ENCODE measurements around the gene SPAG4. TPM values are rescaled to one million over a fixed set of nuclear protein-coding genes. Genes with fewer than 3 reads are reported as not detected.

The SPAG4 gene
- total and polyA plus RNA-seq, 2 donors (not counting 1 experiment from before 2014, with no cell fraction given), result 3.7 to 4.7 TPM

DNA sequence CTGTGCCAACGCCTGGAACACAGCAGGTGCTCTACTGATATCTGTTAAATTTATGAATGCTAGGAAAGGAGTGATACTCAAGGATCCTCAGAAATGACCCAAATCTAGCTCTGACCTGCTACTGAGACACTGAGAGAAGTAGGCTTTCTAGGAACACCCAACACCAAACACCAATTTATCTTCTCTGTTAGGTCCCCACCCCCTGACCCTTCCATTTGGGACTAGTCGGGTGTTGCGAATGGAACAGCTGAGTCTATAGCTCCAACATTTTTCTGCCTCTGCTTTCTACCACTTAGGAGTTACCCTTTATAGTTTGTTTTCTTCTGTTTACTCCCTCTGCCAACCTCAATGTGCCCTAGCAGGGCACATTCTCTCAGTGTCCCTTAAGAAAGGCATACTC lies 25.1 kb downstream of the SPAG4 start:
- TF ChIP-seq, protein P1, sequence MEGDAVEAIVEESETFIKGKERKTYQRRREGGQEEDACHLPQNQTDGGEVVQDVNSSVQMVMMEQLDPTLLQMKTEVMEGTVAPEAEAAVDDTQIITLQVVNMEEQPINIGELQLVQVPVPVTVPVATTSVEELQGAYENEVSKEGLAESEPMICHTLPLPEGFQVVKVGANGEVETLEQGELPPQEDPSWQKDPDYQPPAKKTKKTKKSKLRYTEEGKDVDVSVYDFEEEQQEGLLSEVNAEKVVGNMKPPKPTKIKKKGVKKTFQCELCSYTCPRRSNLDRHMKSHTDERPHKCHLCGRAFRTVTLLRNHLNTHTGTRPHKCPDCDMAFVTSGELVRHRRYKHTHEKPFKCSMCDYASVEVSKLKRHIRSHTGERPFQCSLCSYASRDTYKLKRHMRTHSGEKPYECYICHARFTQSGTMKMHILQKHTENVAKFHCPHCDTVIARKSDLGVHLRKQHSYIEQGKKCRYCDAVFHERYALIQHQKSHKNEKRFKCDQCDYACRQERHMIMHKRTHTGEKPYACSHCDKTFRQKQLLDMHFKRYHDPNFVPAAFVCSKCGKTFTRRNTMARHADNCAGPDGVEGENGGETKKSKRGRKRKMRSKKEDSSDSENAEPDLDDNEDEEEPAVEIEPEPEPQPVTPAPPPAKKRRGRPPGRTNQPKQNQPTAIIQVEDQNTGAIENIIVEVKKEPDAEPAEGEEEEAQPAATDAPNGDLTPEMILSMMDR (IDR thresholded peaks at IDR 0.05), result no peak
- TF ChIP-seq EZH2 (IDR thresholded peaks at IDR 0.05; ENCODE audit: borderline replicate concordance, insufficient read depth, low read depth, low read length, poor library complexity, severe bottlenecking), result no peak
- H4K20me1 ChIP-seq (ENCODE audit: control insufficient read depth, insufficient read depth, low read length, poor library complexity, severe bottlenecking), result peaks cover 72% of the 10 kb centered on the region
- H2AFZ ChIP-seq (ENCODE audit: insufficient read depth, low read depth, low read length, poor library complexity, severe bottlenecking), result no peak overlapping the region
- ChIA-PET POLR2A (no interaction called here), CTCF (interaction anchor here (0.8 to 1.6 kb wide), 2 partner anchors 17 to 40 kb away, joined by 3 read pairs; no protein-coding TSS in a partner anchor)
- intact Hi-C loops (cut with micrococcal nuclease), result no loop called here
- no peaks in the 10 kb centered on the region for H3K4me1 ChIP-seq (ENCODE audit: control insufficient read depth in 2 of 2, insufficient read depth in 2 of 2, low read length in 2 of 2)
- H3K27me3 Mint-ChIP-seq, result no peaks in the 10 kb centered on the region
- no peaks in the 10 kb centered on the region for H3K36me3 ChIP-seq (replicated peaks in 1 of 2; ENCODE audit: control extremely low read depth in 1 of 2, control insufficient read depth in 1 of 2, extremely low read depth in 1 of 2, insufficient read depth in 2 of 2, low read length in 1 of 2)
- peaks cover 96% of the 10 kb centered on the region for H3K79me2 ChIP-seq (ENCODE audit: control insufficient read depth, insufficient read depth, low read length)
- H3K9ac ChIP-seq (ENCODE audit: low read length), result no peak overlapping the region
- 90% methylated on average over 2 of the region's 3 CpGs for WGBS (ENCODE audit: insufficient coverage)
- DNase-seq (no peak), ATAC-seq (ENCODE audit: low read depth) (no peak)
- no peaks in the 10 kb centered on the region for H3K27me3 ChIP-seq (replicated peaks in 1 of 4; ENCODE audit: control extremely low read depth in 1 of 4, control insufficient read depth in 3 of 4, insufficient read depth in 4 of 4, low read length in 3 of 4)
- H3K4me2 ChIP-seq (replicated peaks; ENCODE audit: low read depth, low read length, poor library complexity, severe bottlenecking), result no peak overlapping the region
- no peak overlapping the region for H3K4me3 ChIP-seq (ENCODE audit: control extremely low read depth in 1 of 5, extremely low read depth in 1 of 5, insufficient read depth in 1 of 5, low read depth in 2 of 5, low read length in 4 of 5)
- H3K27ac ChIP-seq (ENCODE audit: low read length in 2 of 2), result no peak overlapping the region
- no peaks in the 10 kb centered on the region for H3K9me3 ChIP-seq (ENCODE audit: control extremely low read depth in 1 of 3, control insufficient read depth in 2 of 3, insufficient read depth in 1 of 3, low read length in 2 of 3)
- no peak overlapping the region for H3K27ac Mint-ChIP-seq
- no peak overlapping the region for H3K4me3 Mint-ChIP-seq
- peaks cover 65% of the 10 kb centered on the region for H3K4me1 Mint-ChIP-seq
- no peaks in the 10 kb centered on the region for H3K9me3 Mint-ChIP-seq (ENCODE audit: insufficient read depth)

DNA sequence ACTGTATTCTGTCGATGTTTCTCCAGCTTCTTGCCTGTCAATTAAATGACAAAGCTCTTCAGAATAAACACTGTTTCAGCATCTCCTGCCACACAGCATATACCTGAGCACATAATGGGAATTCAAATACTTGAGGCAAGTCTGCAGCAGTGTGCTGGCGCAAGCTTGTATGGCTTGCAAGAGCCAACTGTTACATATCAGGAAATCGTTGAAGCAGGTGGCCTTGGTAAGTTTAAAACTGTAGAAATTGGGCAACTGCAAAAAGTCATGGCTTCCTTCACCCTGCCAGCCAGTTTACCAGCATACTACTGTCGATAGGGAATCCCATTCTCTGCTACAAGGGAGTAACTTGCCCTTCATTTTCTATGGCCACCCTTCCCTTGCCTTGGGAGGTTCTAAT lies 26.1 kb downstream of the SPAG4 start:
- no peak overlapping the region for H3K9ac ChIP-seq (ENCODE audit: low read length)
- ChIA-PET POLR2A (no interaction called here), CTCF (no interaction called here)
- no peak overlapping the region for H3K4me3 Mint-ChIP-seq
- 94% methylated on average over 2 of the region's 4 CpGs for WGBS (ENCODE audit: insufficient coverage)
- no peak for DNase-seq
- no peaks in the 10 kb centered on the region for H3K27me3 ChIP-seq (replicated peaks in 1 of 4; ENCODE audit: control extremely low read depth in 1 of 4, control insufficient read depth in 3 of 4, insufficient read depth in 4 of 4, low read length in 3 of 4)
- no peaks in the 10 kb centered on the region for H3K27me3 Mint-ChIP-seq
- no peak for ATAC-seq (ENCODE audit: low read depth)
- peaks cover 97% of the 10 kb centered on the region for H3K79me2 ChIP-seq (ENCODE audit: control insufficient read depth, insufficient read depth, low read length)
- H3K4me1 Mint-ChIP-seq, result peaks cover 68% of the 10 kb centered on the region
- no peak overlapping the region for H3K4me3 ChIP-seq (ENCODE audit: control extremely low read depth in 1 of 5, extremely low read depth in 1 of 5, insufficient read depth in 1 of 5, low read depth in 2 of 5, low read length in 4 of 5)
- peaks cover 72% of the 10 kb centered on the region for H4K20me1 ChIP-seq (ENCODE audit: control insufficient read depth, insufficient read depth, low read length, poor library complexity, severe bottlenecking)
- H3K4me1 ChIP-seq (ENCODE audit: control insufficient read depth in 2 of 2, insufficient read depth in 2 of 2, low read length in 2 of 2), result no peaks in the 10 kb centered on the region
- H3K4me2 ChIP-seq (replicated peaks; ENCODE audit: low read depth, low read length, poor library complexity, severe bottlenecking), result no peak overlapping the region
- no peak for TF ChIP-seq EZH2 (IDR thresholded peaks at IDR 0.05; ENCODE audit: borderline replicate concordance, insufficient read depth, low read depth, low read length, poor library complexity, severe bottlenecking)
- TF ChIP-seq, protein P1 (IDR thresholded peaks at IDR 0.05), result no peak
- H3K27ac Mint-ChIP-seq, result no peak overlapping the region
- intact Hi-C loops (cut with micrococcal nuclease), result no loop called here
- H2AFZ ChIP-seq (ENCODE audit: insufficient read depth, low read depth, low read length, poor library complexity, severe bottlenecking), result no peak overlapping the region
- no peaks in the 10 kb centered on the region for H3K9me3 Mint-ChIP-seq (ENCODE audit: insufficient read depth)
- H3K9me3 ChIP-seq (ENCODE audit: control extremely low read depth in 1 of 3, control insufficient read depth in 2 of 3, insufficient read depth in 1 of 3, low read length in 2 of 3), result no peaks in the 10 kb centered on the region
- no peak overlapping the region for H3K27ac ChIP-seq (ENCODE audit: low read length in 2 of 2)
- H3K36me3 ChIP-seq (replicated peaks in 1 of 2; ENCODE audit: control extremely low read depth in 1 of 2, control insufficient read depth in 1 of 2, extremely low read depth in 1 of 2, insufficient read depth in 2 of 2, low read length in 1 of 2), result no peaks in the 10 kb centered on the region

Data from B cell (primary cell).